HepG2 (cell line): ENCODE results near the gene ADD2. TPM values are rescaled to one million over a fixed set of nuclear protein-coding genes. Genes with fewer than 3 reads are reported as not detected.
A peak's percentile ranks its signal among the peaks of the same experiment; 100 is the strongest.

Source experiments
- ATF3 ChIP-seq: sonication (generic); formaldehyde crosslinking; IDR thresholded peaks from 2 replicates; pipeline ENCODE4 v1.4.0; 2020; ENCODE audit warnings: missing genetic modification reagents
- CREB3 ChIP-seq: sonication (generic); formaldehyde crosslinking; IDR thresholded peaks from 2 replicates; pipeline ENCODE4 v1.5.0; 2020; ENCODE audit warnings: missing genetic modification reagents
- NFATC3 ChIP-seq: sonication (generic); formaldehyde crosslinking; IDR thresholded peaks from 2 replicates; pipeline ENCODE4 v1.5.1; 2020; ENCODE audit warnings: mild to moderate bottlenecking, missing genetic modification reagents
- SOX13 ChIP-seq, 3 experiments: fragments of 450-650 bp in 1 of 3; sonication (generic) in 1 of 3; formaldehyde crosslinking in 1 of 3; IDR thresholded peaks in 2 of 3; conservative IDR thresholded peaks in 1 of 3; 2 replicates each; pipeline versions ENCODE4 v1.5.0 to v1.6.1; 2016 to 2020; ENCODE audit warnings: antibody characterized with exemption in 1 of 3, mild to moderate bottlenecking in 1 of 3, missing compliant biosample characterization in 1 of 3, missing genetic modification reagents in 1 of 3, moderate library complexity in 1 of 3
- TCF12 ChIP-seq, 2 experiments: fragments of 450-650 bp in 1 of 2; sonication (generic) in 1 of 2; formaldehyde crosslinking in 1 of 2; IDR thresholded peaks; 2 replicates each; pipeline versions ENCODE4 v1.6.1 to v1.8.0; 2017 to 2022; ENCODE audit warnings: antibody characterized with exemption in 1 of 2, mild to moderate bottlenecking in 1 of 2, missing genetic modification reagents in 1 of 2, moderate library complexity in 1 of 2
- TOE1 ChIP-seq: sonication (generic); formaldehyde crosslinking; IDR thresholded peaks from 2 replicates; pipeline ENCODE4 v1.4.0; 2020; ENCODE audit warnings: mild to moderate bottlenecking, missing genetic modification reagents
- XBP1 ChIP-seq: sonication (generic); formaldehyde crosslinking; IDR thresholded peaks from 2 replicates; pipeline ENCODE4 v1.5.0; 2020; ENCODE audit warnings: missing genetic modification reagents
- ZBTB10 ChIP-seq: sonication (generic); formaldehyde crosslinking; IDR thresholded peaks from 2 replicates; pipeline ENCODE4 v1.4.0; 2020; ENCODE audit warnings: missing genetic modification reagents, borderline replicate concordance
- ZBTB33 ChIP-seq: sonication (generic); formaldehyde crosslinking; IDR thresholded peaks from 2 replicates; pipeline ENCODE4 v1.4.0; 2020; ENCODE audit warnings: missing genetic modification reagents
- ZBTB43 ChIP-seq: sonication (generic); formaldehyde crosslinking; conservative IDR thresholded peaks from 2 replicates; pipeline ENCODE4 v1.4.0; 2020; ENCODE audit warnings: missing genetic modification reagents
- ZFY ChIP-seq: sonication (generic); formaldehyde crosslinking; IDR thresholded peaks from 2 replicates; pipeline ENCODE4 v1.4.0; 2020; ENCODE audit warnings: missing genetic modification reagents
- ZNF276 ChIP-seq: sonication (generic); formaldehyde crosslinking; IDR thresholded peaks from 2 replicates; pipeline ENCODE4 v1.4.0; 2020; ENCODE audit warnings: mild to moderate bottlenecking, low read depth, missing genetic modification reagents
- ZNF512 ChIP-seq: sonication (generic); formaldehyde crosslinking; IDR thresholded peaks from 2 replicates; pipeline ENCODE4 v1.4.0; 2020; ENCODE audit warnings: mild to moderate bottlenecking, missing genetic modification reagents
- ZNF569 ChIP-seq: sonication (generic); formaldehyde crosslinking; IDR thresholded peaks from 2 replicates; pipeline ENCODE4 v1.5.0; 2020; ENCODE audit warnings: mild to moderate bottlenecking, missing genetic modification reagents, moderate library complexity, borderline replicate concordance
- ZNF644 ChIP-seq: IDR thresholded peaks from 2 replicates; pipeline ENCODE4 v1.6.1; 2016; ENCODE audit warnings: low read depth
- ZNF720 ChIP-seq: sonication (generic); formaldehyde crosslinking; IDR thresholded peaks from 2 replicates; pipeline ENCODE4 v1.4.0; 2020; ENCODE audit warnings: missing genetic modification reagents
- polyA plus RNA-seq, 8 experiments: library from polyadenylated mRNA; depleted of rRNA in 3 of 8; stranded (reverse) in 7 of 8; unstranded in 1 of 8; fragments of >200 nt; fragmentation: Illumina TruSeq in 4 of 8; extraction: Trizol in 4 of 8; gene quantifications; 2 replicates each; pipeline versions ENCODE4 v1.2.1 to v1.2.3, GENCODE V29; 2011 to 2016; ENCODE audit warnings: low read depth in 4 of 8, missing spikeins in 1 of 8, mixed read lengths in 1 of 8; ENCODE audit not compliant: insufficient read depth in 1 of 8
- total RNA-seq, 5 experiments: library from RNA; depleted of rRNA; stranded (reverse); fragments of >200 nt; fragmentation: Illumina TruSeq; extraction: Trizol; gene quantifications; 2 replicates each; pipeline ENCODE4 v1.2.3, GENCODE V29; 2016; ENCODE audit warnings: low read depth in 1 of 5

The ADD2 gene
- total and polyA plus RNA-seq, 2 of the 13 experiments (the other 11 are each of a cell fraction or from before 2014, with no cell fraction given): 0.05 to 0.13 TPM

- TF ChIP-seq ATF3 (CRISPR knock-in tag): no peak
- TF ChIP-seq TCF12 (IDR thresholded peaks at IDR 0.05): no peak
- peak; percentile 80; the same call in 1 of the 2 replicates for TF ChIP-seq TCF12 (CRISPR knock-in tag; IDR thresholded peaks at IDR 0.05)
- peak; percentile 46; the same call in 1 of the 2 replicates for TF ChIP-seq XBP1
- no peak for TF ChIP-seq ZFY (CRISPR knock-in tag)
- no peak for TF ChIP-seq TOE1
- no peak for TF ChIP-seq ZNF512 (CRISPR knock-in tag)
- TF ChIP-seq NFATC3 (CRISPR knock-in tag): no peak
- no peak for TF ChIP-seq ZNF569 (CRISPR knock-in tag)
- TF ChIP-seq ZBTB33 (CRISPR knock-in tag): no peak
- peak; percentile 66; the same call in 1 of the 2 replicates for TF ChIP-seq CREB3 (CRISPR knock-in tag)
- no peak for TF ChIP-seq ZNF276 (CRISPR knock-in tag)
- peak; percentile 84 for TF ChIP-seq ZBTB43
- TF ChIP-seq SOX13 (IDR thresholded peaks at IDR 0.05): peak; percentile 85
- TF ChIP-seq SOX13 (CRISPR knock-in tag; conservative IDR thresholded peaks at IDR 0.05 in 1 of 2, IDR thresholded peaks at IDR 0.05 in 1 of 2): peak in 1 of 2 experiments; percentile 98; a peak in 2 of 4 replicates
- TF ChIP-seq ZBTB10: peak; percentile 77; the same call in 1 of the 2 replicates
- peak; percentile 96 for TF ChIP-seq ZNF644 (CRISPR knock-in tag)
- no peak for TF ChIP-seq ZNF720 (CRISPR knock-in tag)
Observed at GRCh38 chr2:70807102-70807827, 39.3 kb upstream of the ADD2 start (continued).
